NCI-H524 treated with DMSO at 0.1 percent for 48 hours (cell line): ENCODE measurements around the gene RASEF.

Source experiments
- DNase-seq: peaks from one replicate; lab custom pipeline; 2025; lab: John Stamatoyannopoulos, UW

RASEF gene

DNA sequence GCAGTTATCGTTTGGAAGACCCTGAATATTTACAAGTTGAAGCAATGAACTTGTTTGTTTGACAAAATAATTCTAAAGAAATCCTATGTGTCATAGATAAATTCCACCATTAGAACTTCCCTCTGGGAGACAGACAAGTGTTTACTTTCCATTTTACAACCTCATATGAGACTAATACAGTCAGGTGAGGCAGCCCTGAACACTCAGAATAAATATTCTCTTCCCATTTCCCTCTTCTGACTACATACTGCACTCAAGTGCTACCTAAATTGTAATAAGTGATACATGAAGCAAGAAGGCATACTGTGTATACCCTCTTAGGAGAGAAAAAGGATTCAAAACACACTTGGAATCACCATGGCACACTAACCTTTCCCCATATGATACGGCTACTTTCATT, 6.8 kb downstream of the RASEF start:
- no peak for DNase-seq

DNA sequence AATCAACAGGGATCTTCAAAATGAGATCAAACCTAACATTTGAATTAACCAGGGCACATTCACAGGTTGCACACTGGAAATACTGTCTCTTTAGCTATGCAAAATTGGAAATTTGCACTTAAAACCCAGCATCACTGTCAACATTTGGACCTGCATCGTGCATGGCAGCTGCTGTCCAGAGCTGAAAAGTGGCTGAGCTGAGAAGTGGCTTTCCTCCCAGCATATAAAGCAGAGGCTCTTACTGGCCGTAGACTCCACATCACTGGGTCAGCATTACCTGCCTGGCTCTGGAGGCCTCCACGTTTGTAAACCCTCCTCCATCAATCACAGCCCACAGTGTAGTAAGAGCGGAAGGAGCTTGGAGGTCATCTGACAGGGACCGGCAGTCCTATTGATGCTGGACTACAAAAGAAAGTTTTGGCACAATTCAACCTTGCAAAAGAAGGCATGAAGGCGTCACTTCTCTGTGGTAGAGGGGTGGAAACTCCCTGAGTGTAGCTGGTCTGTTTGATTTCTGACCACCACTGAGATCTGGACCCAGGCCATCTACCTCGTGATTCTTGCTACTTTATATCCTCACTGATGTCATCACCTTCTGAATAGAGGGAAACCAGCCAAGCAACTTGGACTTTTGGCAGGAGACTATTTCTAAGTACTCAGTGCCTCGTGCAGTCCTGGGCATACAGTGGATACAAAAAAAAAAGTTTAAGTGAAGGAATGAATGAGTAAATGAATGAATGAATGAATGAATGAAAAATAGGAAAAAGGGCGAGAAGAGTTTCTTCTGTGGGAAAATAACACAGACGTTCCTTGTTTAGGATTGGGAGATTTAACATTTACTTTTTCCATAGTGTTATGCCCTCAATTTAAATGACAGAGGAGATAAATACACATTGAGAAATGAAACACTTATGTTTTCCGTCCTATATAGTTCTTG, 14.8 kb downstream of the RASEF start:
- no peak for DNase-seq

DNA sequence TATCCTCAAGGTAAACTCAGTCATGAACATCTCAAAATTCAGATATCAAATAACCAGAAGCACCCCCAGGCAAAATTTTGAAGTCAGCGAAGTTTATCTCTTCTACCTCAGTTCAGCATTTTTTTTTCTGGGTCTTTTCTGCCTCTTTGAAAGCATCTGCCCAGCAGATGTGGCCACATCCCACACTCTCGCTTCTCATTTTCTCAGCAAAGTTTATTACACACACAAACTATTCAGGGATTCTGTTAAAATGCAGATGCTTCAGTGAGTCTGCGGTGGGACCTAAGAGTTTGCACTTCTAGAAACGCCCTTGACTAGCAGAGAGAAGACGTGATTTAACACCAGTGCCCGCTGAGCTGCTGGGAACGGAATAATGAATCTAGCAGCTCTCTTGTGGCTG, 19.3 kb downstream of the RASEF start:
- DNase-seq = no peak

DNA sequence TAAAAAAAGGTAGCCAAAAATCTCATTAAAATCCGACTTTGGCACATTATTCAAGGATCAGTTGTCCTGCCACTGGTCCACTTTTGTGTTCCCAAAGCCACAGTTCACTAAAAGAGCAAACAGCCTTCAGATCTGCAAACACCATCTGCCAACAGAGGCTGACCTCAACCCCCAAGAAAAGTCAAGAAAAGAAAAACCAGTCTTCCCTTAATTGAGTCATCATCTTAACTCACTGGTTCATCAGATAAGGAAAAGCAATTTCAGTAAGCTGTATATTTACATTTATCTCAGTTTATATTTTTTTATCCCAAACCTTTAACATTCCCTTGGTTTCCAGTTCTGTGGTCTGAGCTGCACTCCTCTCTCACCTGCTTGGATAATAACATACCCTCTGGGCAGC, 21.2 kb downstream of the RASEF start:
- DNase-seq = no peak

DNA sequence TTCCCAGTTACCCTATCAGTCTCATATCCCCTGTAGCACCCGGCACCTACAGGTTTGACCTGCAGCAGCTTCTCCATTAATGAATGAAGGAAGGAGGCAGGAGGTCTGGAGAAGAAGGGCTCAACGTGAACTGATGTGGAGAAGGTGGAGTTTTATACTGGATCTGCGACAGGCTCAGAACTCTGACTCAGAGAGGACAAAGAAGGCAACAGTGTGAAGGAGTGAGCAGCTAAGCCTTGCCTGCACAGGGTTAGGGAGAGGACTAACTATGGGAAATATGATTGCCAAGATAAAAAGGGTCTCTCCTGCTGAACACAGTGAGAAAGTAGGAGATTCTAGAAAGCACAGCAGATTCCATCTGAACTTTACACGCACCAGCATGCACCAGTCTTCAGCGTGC, 23.6 kb downstream of the RASEF start:
- DNase-seq = no peak

DNA sequence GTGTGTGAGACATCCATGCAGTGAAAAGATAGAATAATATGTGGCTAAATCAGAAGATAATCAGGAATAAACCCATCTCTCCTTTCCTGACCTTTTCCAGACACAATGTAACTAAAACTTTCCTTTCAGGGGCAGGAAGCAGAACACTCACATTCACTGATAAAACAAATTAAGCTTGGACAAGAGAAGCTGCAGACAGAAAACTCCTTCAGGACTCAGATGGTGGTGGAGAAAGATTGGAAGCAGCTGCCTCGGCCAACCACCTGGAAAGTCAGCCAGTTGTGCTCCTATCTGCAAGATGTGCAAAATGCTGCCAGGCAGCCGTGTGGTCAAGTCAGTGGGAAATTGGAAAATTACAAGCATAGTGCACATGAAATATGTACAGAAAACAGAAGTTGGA, 26.9 kb downstream of the RASEF start:
- no peak for DNase-seq

DNA sequence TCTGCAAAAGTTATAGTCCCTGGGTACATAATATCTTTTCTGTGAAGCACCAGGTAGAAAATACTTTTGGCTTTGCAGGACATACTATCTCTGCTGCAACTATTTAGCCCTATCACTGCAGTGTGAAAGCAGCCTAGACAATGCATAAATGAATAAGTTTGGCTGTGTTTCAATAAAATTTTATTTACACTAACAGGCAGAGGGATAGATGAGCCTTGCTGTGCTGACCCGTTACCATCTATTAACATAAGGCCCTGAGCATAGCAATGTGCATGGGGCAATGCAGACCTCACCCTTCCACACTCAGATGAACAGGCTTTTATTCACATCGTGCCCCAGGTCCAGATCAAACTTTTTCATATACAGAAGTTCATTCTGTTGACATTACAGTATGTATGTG, 27.8 kb downstream of the RASEF start:
- no peak for DNase-seq

DNA sequence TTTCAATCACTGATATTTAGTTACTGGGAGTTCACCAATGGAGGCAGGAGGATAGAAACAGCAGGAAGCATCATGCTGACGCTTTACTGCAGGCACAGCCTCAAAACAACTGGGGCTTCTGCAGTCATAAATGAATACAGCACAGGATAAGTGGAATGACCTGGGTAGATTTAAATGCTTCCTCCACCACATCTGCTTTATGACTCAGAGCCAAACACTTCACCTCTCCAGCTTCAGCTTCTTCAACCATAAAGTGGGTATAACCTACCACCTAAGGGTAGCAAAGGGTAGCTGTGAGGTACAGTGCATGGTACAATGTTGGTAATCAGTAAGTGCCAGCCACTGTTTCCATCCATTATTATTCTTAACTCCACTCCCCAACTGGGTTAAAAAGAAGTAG, 28.4 kb downstream of the RASEF start:
- no peak for DNase-seq

DNA sequence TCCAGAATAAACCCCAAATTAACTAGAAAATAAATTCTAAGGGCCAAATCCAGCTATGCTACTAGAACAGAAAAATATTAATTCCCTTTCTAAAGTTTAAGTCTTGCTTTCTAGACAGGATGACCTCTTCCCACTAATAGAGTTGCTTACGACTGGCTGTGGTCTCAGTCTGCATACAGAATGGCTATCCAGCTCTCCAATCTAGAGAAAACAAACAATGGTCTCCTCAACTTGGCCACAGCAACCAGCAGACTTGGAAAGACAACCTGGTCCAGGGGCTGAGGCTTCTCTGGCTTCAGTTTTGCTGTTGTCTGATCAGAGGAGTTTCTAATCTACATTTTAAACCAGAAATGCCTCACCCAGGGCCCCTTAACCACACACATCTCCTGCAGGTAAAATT, 28.9 kb downstream of the RASEF start:
- DNase-seq = no peak

DNA sequence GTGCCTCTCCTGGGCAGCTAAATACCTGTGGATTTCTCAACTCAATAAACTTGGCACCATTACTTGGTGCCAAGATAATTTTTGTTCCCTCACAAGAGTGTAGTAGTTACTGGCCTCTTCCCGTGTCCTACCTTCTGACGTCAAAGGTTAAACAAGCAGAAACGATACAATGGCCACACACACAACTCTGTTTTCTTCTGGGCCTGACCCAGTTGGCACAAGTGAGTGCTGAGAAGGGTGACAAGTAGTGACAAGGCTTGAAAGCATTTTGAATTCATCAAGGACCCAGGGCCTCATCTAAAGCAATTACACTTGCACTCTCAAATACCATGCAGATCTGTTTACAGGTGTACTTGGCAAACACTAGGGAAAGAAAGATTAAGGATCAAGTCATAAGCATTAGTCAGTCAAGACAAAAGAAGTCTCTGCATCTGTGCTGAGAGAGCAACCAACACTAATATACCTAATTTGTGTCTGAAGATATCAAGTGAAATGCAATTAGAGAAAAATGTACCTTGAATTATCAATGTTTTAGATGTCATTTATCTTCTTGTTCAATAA, 30.8 kb downstream of the RASEF start:
- no peak for DNase-seq

DNA sequence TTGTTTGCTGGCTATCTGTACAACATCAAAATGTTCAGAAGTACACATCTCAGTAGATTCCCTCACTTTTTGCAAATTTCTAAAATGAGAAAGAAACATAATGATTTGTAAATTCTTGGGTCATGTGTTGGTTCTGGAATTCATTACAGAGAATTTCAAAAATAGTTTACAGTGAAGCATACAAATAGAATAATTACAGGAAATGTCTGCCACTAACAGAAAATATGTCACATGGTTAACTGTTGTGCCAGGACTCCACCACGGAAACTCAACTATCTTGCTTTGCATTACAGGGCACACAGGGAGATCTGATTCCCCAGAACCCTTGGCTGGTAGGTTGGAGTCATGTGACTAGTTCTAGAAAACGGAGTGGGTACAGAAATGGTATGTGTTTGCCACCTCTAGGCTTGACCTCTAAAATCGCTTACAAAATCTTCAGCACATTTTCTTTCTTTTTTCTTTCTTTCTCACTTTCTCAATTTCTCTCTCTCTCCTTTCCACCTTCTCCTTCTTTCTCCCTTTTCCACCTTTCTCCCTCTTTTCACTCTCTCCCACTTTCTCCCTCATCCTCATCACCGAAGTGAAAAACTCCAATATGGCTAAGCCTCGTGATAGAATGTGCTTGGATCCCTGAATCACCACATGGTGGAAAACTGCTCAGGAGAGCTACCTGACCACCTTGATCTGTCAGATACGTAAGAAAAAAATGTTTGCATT, 32.4 kb downstream of the RASEF start:
- DNase-seq = no peak

DNA sequence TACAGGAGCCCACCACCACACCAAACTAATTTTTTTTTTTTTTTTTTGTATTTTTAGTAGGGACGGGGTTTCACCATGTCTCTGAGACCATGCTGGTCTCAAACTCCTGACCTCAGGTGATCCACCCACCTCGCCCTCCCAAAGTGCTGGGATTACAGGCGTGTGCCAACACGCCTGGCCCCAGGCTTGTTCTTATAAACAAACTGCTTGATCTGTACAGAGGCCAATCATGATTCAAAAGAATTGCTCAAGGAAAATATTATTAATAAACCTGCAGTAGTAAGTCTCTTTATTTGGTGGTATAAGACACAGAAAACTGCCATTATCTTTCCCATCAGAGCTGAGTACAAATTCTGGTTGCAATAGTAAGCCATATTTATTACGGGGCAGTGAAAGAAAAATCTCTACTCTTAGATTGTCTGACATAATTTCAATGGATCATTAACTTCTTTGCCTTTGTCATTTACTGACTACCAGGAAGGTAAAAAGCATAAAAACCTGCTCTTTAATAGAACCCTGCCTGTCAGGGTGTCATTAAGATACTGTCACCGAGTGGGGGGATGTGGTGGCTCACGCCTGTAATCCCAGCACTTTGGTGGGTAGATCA, 33.3 kb downstream of the RASEF start:
- DNase-seq = no peak

DNA sequence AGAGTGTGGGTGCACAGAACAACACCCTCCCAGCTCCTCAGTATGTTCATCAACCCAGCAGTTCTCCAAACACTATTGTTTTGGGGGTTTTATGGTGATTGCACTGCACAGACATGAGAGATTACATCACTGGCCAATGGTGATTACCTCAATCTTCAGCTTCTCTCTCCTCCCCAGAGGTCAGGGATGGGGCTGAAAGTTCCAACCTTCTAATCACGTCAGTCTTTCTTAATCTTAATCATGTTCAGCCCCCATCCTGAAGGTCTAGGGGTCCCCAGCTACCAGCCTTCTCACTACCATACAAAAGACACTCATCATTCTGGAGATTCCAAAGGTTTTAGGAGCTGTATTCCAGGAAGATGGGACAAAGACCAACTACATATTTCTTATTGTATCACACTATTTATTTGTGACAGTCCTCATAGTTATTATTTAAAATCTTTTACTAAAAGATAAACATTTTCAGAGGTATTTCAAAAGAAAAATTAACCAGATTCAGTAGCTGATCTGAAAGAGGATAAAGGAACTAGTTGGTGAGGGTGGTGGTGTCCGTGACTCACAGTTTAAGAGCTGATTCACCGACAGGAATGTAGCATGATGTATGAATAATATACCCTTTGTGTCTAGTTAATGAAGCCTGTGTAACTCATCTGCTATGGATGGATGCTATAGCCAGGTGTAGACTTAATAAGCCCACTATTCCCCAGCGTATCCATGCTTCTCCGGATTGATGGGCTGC, 35.6 kb downstream of the RASEF start:
- DNase-seq = no peak

DNA sequence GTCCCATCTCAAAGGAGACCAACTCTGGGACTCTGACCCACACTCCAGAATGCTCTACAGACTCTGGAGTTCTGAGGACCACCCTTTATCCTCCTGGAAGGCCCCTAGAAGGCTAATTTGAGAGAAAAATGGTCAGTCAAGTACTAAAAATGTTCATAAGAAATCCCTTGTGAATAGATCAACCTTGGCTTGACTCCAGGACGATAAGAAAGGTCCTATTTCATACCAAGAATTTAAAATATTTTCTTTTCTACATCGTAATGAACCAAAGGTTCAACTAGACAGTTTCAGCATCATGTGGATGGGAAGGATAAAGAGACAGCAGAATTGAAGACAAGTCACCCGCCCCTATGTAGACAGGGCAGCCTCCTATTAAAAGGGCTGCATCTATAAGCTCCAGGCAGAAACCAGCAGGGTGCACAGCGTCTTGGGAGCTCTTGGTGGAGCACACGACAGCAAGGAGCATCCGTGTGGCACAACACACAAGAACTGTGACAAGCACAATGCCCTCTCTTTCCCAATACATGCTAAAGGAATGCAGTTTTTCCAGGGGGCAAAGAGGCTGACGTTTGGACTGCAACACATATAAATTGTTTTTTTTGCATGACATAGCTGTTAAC, 38.3 kb downstream of the RASEF start:
- no peak for DNase-seq

DNA sequence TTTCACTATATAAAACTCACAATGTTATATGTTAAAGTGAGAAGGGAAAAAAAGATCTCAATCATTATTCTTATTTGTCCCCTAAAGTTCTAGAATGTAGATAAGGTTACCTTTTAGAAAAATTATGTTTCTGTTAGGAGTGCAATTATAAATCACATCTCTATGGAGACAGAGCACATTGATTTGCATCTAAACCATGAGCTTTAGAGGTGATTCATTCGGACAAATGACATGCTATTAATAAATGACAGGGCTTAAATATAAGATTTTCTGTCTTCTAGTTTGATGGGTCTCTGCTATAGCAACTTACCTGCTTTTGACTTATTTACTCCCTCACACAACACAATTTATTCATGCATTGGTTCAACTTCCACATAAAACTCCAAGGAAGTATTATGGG, 39.8 kb downstream of the RASEF start:
- DNase-seq = no peak

DNA sequence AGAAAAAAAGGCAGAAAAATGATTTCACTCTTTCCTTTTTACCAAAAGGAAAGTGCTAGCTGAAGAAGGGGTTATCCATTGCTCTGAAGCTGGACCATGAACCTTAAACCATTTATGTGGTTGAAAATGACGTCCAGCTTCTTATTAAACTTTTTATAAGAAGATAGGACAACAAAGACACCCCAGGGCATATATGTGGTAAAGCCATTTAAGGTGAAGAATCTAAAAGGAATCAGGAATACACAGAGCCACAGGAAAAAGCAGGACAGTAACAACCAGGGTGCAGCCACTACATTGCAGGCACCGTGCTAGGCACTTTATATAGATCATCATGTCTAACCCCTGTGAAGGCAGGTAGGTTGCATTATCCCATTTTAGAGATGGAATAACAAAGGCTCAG, 42.1 kb downstream of the RASEF start:
- no peak for DNase-seq

DNA sequence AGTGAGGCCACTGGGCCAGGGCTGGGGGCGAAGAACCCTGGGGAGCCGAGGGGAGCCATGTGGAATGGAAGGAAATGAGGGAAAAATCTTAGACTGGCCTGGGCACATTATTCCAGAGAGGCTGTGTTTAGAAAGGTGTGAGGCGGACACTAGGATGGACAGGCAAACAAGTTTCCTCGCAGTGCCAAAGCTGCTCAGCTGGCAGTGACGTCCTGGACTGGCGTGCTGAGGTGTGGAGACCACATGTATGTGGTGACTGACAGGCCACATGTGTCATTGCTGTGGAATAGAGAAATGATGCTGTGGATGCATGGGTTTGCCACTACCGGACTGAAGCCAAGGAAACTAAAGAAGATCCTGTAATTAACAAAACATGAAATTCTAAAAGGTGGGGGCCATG, 42.6 kb downstream of the RASEF start:
- DNase-seq = no peak

DNA sequence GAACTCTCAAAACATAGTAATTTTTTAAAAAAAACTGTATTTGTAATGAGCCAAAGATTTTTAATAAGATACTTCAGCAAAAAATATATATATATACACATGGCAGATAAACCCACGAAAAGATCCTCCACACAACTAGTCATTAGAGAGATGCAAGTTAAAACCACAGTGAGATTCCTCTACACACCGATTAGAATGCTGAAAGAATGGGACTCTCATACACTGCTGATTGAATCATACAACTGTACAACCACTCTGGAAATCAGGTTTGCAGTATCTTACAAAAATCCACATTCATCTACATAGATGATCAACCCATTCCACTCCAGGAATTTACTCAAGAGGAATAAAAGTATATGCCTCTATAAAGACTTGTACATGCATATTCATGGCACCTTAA, 43.7 kb downstream of the RASEF start:
- DNase-seq = no peak

DNA sequence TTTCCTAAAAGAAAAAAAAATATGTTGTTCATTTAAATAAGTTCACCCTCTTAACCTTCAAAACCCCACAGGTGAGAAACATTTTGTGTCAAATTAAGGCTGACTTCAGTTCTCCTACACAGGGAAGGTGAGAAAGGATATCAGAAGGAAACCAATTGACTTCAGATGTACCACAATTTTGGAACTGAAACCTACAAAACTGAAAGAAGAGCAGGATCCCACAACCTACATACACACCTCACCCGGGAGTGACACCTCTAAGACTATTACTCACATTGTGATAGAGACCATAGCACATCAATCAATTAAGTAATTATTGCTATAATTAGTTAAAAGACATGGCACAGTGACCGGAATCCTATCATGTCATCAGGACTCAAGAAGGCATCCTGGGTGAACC, 47.0 kb downstream of the RASEF start:
- no peak for DNase-seq

DNA sequence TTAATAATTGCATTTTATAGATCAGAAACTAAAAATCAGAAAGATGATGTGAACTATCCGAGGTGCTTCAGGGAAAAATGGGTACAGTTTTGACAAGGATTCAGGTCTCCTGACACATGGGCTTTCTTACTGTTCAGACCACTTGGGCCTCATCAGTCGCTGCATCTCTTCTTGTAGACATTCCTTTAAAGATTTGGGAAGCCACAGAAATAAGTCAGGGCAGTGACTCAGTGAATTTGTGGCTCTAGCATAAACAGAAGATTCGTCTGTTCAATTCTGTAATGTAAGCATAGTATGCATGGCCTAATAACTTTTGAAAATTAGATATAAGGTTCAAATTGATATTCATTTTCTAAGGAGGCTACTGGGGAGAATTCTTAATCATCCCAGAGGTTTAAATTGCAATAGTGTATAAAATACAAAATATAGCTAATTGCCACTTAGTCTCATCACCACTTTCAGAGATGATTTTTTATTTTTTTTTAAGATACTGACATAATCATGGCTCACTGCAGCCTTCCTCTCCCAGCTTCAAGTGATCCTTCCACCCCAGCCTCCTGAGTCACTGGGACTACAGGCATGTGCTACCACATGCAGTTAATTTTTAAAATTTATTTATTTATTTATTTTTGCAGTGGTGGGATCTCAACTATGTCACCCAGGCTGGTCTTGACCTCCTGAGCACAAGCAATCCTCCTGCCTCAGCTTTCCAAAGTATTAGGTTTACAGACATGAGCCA, 48.9 kb downstream of the RASEF start:
- DNase-seq = no peak
